HG02759 (cell line): ENCODE measurements around the gene MVB12B.

Experiments
- ATAC-seq: cut with Tn5 transposase; IDR thresholded peaks from one replicate; pipeline ENCODE4 v1.9.1; 2021; ENCODE audit warnings: mild to moderate bottlenecking, moderate library complexity; ENCODE audit not compliant: unreplicated experiment

Gene MVB12B

DNA sequence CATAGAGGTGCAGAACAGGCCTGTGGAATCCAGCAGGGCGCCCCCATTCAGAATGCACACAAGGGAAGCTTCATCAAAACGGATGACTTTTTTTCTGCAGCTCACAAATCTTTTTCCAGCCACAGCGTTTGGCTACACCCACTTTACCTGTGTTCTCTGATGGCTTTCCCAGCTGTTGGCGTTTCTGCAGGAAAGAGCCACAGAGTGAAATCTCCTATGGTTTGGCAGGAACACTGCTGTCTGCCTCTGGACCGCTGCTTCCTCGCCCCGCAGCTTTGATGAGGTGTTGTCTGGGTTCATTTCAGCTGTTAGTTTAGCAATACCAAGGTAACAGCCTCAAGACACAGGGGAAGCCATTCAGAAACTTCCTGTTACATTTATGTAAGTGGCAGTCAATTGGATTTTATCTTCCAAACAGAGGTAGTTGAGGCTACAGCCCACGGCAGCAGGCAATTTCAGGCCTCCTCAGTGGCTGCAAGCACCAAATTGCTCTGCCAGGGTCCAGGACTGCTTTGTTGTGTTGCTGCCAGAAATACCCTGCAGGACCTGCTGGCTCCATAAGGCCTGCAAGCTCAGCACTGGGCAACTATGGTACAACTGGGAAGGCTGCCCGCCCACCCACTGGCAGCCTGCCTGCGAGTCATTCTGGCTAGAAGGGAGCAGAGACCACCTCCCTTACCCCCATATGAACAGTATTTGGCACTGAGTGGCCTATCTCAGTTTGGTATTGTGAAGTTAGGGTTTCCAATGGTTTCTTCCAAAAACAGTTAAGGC is 96.7 kb downstream of the MVB12B start:
- no peak for ATAC-seq

DNA sequence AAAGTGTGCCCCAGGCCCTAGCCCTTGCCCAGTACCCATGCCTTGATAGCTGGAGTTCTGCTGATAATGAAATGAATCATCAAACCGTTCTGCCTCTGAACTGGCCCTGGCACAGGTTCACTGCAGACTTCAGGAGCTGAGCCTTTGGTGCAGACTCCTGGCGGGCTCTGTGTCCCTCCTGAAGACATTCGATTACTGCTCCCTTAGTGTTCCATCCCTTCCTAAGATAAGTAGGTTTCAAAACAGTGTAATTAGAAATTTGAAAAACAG is 97.2 kb downstream of the MVB12B start:
- no peak for ATAC-seq

DNA sequence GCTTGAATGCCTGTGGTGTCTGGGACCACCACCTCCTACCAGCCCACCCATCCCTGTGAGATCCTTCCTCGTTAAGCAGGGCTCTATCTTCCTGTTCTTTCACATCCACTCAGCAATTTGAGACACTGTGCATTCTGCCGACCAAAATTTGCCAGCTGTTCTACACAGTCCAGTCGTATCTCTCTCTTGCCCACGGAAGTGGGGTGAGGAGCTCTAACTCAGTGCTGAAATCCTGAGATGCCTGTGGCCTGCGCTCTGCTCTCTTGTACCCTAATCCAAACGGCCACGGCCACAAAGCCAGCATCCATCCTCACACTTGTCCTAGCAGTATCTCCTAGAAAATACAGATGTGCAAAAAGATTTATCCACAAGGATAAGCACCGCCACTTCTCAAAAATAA is 97.9 kb downstream of the MVB12B start:
- no peak for ATAC-seq

DNA sequence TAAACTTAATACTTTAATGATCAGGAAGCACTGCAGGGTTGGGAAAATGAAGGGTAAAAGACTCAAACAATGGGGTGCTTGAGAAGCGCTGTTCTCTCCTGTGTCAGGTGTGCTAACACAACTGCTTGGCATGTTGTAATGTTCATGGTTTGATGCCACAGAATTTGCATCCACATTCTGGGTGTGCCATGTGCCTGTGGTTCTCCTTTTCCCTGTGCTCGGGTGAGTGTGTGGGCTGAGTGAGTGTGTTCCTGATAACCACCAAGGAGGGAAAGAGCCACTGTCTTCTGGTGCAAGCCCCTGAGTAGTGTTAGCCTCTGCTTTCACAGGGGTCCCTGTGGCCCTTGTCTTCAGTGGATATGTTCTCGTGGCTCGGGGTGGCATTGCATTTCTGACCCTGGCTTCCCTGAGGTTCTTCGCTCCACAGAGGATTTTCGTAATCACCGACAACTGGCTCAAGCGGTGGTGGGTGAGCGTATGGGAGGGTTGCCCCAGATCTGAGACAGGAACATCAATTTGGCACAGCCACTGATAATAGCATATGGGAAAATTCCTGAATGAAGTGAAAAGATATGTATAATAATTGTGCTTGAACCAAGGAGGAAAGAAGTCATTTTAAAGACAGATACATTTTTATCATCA is 102.0 kb downstream of the MVB12B start:
- no peak for ATAC-seq

DNA sequence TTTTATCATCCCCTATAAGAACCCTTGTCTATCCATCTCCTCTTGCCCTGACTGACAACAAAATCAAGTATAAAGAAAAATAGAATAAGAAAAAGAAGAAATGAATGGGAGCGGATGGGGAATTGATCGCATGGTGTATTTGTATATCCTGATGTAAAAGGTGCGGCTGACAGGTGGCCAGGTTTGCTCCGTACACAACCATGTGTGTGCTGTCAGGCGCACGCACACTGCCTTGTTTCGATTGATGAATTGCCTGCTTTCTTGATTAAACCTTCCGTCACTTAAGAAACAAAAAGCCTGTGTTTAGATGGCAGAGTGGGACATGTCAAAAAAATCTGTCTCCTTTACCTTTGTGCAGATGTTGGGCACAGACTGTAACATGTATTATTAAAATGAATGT is 102.6 kb downstream of the MVB12B start:
- ATAC-seq = no peak

DNA sequence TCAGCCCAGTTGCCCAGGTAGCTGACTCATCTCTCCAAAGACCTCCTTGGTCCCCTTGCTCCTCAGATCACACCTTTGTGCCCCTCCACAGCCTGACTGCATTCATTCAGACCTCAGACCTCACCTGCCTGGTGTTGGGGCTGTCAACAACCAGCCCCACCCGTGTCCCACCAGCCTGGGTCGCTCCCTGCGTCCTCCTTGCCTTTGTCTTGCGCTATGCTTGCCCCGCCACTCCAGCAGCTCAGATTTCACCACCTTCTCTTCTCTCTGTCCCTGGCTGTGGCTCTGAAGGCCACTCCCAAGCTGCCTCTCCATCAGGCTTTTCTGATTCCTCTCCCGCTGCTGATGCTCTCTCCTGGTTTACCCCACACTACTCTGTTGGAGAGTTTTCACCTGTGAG is 103.5 kb downstream of the MVB12B start:
- no peak for ATAC-seq

DNA sequence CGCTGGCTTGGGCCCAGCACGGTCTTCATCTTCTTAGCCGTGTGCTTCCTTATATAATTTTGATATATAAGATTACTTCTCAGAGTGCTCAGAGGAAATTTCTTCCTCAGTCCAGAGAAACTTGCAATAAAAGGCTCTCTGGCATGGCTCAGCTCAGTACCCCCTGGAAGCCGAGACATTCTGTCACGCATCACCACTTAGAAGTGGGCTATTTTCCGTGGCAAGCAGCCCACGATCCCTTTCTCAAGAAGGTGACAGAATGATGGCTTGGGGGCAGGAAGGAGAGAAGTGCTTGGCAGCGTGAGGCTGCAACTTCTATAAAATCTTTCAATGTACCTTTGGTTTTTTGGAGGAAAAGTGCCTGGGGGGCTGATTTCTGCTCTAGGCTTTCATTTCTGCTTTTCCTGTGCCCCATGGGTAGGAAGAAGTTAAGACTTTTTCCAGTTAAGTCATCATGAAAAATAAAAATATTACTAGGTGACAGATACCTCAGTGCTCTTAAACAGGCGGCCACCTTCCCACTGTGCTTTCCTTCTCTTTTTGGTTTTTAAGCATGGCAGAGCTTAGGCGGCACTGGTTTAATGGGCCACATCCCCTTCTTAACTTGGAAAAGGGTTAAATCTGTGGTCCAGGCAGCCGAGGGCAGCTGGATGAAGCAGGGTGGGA is 104.6 kb downstream of the MVB12B start:
- ATAC-seq = no peak

DNA sequence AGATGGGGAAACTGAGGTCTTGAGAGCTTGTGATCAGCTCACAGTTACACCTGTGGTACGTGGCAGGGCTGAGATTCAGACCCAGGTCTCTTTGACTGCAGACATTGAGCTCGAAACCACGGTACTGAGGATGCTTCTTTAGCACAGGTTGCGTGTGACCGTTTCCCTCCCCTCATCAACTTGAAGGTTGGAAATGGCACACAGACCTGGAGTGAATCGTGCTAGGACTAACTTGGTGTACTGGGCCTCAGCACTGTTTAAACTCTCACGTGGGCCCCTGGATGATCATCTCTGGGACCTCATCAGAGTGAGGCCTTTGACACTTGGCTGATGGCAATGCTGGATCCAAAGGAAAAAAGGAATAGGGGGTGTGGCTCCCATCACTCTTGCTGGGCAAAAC is 106.0 kb downstream of the MVB12B start:
- no peak for ATAC-seq

DNA sequence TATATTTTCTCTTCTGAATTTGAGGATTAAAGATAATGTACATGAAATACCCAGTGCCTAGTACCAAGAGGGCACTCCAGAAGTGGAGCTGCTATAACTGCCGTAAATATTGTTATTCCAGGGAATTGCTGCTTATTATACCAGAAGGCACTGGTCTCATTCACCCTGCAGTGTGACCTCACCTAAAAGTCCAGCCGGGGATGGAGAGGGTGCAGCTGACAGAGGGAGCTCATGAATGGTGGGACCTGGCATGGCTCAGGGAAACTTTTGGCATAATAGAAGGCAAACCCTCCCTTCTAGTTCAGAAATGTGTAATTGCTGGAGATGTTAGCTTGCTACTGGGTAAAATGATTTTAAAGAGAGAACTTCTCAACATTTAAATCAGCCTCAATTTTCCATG is 108.5 kb downstream of the MVB12B start:
- no peak for ATAC-seq

DNA sequence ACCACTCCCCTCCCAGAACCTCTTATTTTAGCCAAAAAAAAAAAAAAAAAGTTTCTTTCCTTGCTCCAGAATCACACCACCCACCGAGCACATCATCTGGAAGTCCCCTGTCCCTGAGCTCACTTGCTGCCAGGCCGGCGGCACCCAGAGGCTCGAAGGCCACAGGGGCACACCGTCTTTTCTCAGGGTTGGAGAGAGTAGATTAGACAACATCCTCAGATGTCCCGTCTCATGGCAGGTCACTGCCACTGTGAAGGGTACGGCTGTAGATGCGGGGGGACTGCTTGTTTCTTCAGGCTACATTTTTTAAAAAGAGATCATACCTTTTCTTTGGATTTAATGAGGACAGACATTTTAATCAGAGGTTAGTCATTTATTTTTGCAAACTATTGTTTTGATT is 109.0 kb downstream of the MVB12B start:
- no peak for ATAC-seq

DNA sequence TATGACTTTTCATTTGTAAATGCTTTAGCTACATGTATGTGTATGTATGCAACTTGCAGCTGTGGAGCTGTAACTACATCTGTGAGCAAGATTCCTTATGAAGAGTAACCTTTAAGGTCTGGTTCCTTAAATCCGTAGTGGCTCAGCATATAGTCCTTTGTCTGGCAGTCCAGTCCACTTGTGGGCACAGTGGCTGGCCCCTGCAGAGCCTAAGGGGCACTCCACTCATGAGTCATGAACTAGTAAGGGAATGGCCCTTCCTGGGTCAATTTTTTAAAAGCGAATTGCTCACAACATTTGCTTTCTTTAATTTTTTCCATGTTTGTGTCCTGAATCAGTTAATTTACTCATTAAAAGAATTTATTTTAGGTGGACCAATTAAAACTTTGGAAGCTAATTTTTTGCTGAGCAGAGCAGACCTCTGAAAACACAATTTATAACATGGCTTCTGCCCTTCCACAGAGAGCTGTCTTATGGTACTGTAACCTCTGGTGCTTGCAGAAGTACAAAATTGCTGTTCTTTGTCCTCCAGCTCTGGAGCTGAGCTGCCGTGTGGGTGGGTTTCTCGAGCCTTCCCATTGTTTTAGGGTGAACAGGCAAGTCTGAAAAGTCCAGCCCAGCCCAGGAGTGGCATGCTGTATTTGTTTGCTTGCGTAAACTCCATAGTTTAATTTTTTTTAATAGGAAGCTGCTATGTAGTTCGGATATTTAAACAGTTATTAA is 110.1 kb downstream of the MVB12B start:
- no peak for ATAC-seq

DNA sequence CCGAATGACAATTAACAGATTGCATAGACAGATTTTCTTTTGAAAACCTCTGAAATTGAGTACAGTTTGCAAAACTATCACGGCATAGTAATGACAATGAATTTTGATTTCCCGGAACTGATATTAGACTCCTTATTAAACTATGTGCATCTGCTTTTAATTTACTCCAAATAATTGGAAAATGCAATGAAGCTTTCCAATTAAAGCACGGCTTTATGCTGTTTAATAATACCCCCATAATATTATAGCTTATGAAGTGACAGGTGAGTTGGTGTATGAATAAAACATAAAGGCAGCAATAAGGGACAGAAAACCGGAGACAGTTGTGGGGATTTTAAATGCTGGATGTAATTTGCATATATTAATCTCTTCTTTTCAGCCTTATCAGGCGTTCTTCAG is 110.6 kb downstream of the MVB12B start:
- no peak for ATAC-seq

DNA sequence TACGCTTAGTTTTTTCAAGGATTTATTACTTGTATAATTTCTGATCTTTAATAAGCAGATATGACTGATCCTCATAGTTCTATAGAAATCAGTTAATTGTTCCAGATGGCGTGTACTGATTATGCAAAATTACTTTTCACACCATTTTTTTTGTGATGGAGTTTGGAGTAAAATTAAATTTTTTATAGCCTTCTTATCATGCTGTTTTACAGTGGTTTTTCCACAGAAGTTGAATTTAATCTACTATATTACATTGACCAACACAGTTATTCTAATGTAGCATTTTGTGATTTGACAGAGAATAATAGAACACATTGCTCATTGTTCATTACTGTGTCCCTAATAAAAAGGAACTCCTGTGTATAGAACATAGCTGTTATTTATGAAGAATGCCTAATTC is 111.1 kb downstream of the MVB12B start:
- no peak for ATAC-seq

DNA sequence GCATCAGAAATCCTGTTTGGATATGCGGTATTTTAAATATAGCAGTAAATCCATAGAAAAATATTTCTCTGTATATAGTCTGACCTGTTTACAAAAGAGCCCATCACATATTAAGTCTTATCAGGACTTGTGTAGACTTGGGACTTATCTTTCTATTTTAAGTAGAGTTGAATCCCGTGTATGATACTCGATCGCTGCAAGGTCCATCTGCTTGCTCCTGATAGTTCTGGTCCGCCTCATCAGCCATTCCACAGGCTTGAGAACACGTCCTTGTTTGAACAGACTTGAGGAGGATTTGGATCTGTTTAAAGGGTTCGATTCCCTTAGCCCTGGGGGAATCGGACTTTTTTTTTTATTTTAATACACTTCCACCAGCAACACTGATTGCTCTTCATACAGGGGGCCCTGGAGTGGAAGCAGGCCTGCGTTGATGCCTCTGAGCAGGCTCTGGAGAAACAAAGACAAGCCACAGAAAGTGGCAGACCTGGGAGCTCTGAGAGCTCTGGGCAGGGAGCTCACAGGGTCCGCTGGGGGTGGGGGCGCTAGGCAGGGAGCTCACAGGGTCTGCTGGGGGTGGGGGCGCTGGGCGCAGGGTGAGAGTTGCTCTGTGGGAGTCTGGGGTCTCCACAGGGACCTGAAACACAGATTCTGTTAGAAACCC is 112.2 kb downstream of the MVB12B start:
- no peak for ATAC-seq

DNA sequence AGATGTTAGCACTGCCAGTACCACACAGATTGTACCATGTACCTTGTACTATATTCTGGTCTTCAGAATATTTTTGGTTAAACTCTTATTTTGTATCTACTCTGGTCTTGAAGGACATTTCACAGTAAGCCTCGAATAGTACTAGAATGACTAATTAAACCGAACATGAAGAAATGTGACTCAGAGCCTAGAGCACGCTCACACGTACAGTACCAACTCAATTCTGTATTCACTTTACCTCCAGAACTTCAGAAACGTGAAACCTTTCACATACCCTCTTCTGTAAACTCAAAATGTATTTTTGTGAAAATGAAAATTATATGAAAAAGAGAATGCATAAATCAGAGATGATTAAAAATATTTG is 112.8 kb downstream of the MVB12B start:
- ATAC-seq = no peak

DNA sequence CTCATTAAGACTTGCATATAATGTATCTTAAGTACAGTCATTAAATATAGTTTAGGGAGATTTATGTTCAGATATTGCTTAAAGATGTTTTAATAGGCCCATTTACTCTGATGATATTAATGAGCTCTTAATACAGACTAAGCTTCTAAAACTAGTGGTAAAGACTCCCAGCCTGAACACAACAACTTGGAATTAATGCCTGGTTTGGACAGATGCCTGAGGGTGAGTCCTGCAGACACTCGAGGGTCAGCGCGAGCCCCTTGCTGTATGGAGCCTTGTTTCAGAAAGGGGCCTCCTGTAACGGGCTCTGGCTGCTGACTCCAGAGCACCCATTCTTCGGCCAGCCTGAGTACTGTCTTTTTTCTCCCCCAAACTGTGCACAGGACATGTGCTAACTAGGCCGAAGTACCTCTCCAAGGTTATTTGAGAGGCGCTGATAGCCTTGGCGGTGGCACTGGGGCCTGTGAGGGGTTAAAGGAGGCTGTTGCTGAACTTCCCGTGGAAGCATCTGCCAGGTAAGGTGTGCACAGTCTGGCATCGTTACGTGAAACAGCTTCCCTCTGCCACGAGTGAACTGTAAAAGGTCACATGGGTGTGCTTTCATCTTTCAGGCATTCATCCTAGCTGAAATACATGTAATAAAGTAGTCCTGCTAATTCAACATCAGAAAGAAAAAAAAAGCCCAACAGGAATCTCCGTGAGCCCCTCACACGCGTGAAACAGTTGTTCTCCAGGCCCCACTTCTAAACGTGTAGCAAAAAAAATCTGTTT is 113.4 kb downstream of the MVB12B start:
- no peak for ATAC-seq

DNA sequence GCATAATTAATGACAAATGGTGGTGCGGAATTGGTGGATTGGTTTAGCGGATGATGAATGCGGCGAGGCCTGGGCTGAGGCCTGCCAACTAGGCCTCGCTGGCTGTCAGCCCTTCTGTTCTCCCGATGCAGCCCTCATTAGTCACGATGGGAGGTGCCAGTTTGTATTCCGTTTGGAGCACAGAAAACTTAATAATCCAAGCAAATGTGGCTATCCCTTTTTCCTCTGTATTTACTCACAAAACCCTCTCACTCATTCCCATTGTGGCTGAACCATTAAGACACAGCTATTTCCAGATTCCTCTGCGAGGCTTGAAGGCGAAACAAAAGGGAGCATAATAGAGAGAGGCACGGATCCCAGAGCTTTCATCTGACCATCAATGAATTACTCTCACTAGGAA is 114.3 kb downstream of the MVB12B start:
- ATAC-seq = no peak

DNA sequence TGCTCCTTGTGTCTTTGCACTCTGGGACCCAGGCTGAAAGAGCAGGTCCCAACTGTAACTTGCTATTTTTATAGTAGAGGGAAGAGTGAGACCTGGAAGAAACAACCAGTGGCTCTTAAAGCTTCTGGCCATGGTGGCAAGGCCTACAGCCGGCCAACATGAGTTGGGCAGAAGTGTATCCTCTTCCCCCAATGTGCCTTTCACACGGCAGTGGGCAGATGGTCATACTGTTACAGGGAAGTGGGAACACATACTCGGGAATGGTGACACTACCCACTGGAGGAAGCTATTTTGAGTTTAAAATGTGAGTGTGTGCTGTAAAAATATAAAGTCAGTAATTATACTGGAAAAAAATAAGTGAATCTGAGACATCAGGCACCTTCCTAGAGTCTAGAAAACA is 116.0 kb downstream of the MVB12B start:
- no peak for ATAC-seq

DNA sequence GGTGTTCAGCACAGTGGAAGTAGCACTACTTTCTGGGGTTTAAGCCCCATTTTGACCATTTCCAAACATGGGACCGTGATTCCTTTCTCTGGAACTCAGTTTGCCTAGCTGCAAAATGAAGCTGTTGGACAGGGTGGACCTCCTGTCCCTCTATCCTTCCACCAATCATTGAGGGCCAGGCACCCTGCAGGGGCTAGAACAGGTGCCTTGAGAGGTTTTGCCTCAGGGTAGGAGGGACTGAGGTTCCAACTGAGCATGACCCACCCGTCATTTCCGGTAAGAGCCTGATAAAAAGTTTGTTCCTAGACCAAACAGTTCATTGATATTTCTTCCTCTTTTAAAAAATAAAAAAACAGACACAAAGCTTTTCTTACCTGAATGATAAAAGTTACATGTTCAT is 116.5 kb downstream of the MVB12B start:
- ATAC-seq = no peak

DNA sequence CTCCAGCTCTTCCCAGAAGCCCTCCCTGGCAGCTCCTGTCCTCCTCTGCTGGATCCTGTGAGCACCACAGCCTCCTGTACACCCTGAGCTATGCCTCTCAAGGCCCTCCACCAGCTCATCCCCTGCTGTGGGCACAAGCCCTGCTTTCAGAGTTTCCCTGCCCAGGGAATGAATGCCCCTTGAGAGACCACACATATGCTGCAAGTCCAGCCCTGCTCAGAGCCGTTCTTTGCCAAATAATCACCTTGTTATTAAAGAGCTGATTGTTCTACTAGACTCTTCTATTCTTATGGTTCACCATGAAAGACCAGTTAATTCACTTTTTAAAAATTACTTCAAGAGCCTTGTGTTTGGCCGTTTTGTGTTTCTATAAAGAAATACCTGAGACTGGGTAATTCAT is 121.5 kb downstream of the MVB12B start:
- ATAC-seq = no peak
